ENCODE measurements around the gene RAB17. TPM values are rescaled to one million over a fixed set of nuclear protein-coding genes. Genes with fewer than 3 reads are reported as not detected.

The RAB17 gene
- total RNA-seq, 1 donor from 2014 or later, result 60.1 TPM

DNA sequence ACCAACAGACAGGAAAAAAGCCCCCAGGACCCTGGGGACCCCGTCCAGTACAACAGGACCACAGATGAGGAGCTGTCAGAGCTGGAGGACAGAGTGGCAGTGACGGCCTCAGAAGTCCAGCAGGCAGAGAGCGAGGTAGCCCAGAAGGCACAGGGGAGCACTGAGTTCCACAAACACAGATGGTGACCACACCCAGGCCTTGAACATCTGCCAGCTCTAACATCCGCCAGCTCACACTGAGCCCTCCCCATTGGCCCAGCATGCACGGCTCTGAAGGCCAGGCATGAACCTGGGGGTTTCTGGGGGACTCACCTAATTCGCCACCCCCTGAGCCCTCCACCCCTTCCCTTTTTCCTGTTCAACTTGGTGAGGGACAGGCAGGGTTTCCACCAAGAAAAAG lies 49.7 kb downstream of the RAB17 start:
- ATAC-seq, result peak; percentile 31 to 39
- peak overlapping the region; percentile 36 for H3K27ac ChIP-seq
- intact Hi-C loops (cut with DNase I), result no loop called here
- H3K27me3 ChIP-seq (ENCODE audit: low read depth), result no peaks in the 10 kb centered on the region
- no peak overlapping the region for H3K4me3 ChIP-seq
- DNase-seq, result no peak
- peaks cover 47% of the 10 kb centered on the region for H3K36me3 ChIP-seq
- peaks cover 21% of the 10 kb centered on the region for H3K4me1 ChIP-seq
- no peaks in the 10 kb centered on the region for H3K9me3 ChIP-seq
- no peak for TF ChIP-seq CTCF (IDR thresholded peaks at IDR 0.05)

DNA sequence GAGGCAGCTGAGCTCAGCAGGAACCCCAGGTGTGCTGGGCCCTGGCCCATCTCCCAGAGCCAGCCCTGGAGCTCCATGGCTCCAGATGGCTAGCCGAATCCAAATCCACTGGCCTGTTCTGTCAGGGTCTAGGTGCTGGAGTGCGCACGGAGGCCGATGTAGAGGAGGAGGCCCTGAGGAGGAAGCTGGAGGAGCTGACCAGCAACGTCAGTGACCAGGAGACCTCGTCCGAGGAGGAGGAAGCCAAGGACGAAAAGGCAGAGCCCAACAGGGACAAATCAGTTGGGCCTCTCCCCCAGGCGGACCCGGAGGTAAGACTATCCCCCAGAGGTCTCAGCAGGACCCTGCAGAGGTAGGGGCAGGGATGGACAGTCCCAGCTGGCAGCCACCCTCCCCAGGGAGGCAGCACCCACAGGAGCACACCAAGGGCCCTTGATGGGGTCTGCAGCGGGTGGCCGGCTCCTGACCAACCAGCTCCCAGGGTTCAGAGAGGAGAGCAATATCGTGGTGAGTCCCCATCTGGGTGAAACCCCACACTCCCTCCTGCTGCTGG lies 50.2 kb downstream of the RAB17 start:
- DNase-seq (no peak), ATAC-seq (peak in 1 of 2 donors; percentile 33)
- peaks cover 21% of the 10 kb centered on the region for H3K4me1 ChIP-seq
- no peak overlapping the region for H3K27ac ChIP-seq
- no peak overlapping the region for H3K4me3 ChIP-seq
- no peaks in the 10 kb centered on the region for H3K9me3 ChIP-seq
- peaks cover 43% of the 10 kb centered on the region for H3K36me3 ChIP-seq
- intact Hi-C loops (cut with DNase I), result no loop called here
- no peaks in the 10 kb centered on the region for H3K27me3 ChIP-seq (ENCODE audit: low read depth)
- TF ChIP-seq CTCF (IDR thresholded peaks at IDR 0.05), result no peak

DNA sequence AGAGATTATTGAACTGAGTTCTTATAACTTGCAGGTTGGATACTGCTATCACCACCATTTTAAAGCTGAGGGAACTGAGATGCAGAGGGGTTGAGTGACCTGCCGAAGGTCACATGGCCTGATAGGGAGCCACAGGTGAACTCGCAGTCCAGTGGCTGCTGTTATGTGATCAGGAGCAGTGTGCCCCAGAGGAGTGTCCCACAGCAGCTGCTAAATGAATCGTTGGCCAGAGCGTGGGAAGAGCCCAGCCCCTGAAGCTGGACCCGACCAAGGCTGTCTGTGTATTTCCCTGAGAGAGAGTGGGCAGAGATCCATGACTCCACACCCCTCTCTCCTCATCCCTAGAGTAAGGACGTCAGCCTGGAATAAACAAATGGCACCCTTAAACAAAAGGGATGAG lies 50.9 kb downstream of the RAB17 start:
- Histone ChIP-seq H3K4me3 (no peak overlapping the region), H3K4me1 (peaks cover 21% of the 10 kb centered on the region), H3K27ac (no peak overlapping the region), H3K27me3 (ENCODE audit: low read depth) (no peaks in the 10 kb centered on the region), H3K36me3 (peaks cover 48% of the 10 kb centered on the region), H3K9me3 (no peaks in the 10 kb centered on the region)
- intact Hi-C loops (cut with DNase I), result no loop called here
- ATAC-seq, result no peak
- no peak for TF ChIP-seq CTCF (IDR thresholded peaks at IDR 0.05)
- DNase-seq, result no peak

DNA sequence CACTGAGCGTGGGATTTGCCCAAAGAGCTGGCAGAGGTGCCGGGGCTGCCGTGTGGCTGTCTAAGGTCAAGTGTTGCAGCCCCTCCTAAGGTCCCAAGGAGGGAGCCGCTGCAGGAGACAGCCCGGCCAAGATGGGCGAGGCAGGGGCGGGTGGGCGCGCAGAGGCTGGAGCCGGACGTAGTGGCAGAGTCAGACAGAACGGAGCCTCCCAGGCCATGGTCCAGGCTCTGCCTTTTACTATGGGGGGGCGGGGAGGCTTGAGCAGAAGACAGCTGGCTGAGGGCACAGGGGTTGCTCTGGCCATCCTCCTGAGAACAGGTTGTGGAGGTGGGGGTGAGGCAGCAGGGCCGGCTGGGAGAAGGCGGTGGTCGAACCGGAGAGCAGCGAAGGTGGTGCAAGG lies 51.6 kb downstream of the RAB17 start:
- TF ChIP-seq CTCF (IDR thresholded peaks at IDR 0.05), result no peak
- Histone ChIP-seq H3K36me3 (peaks cover 56% of the 10 kb centered on the region), H3K4me3 (no peak overlapping the region), H3K27me3 (ENCODE audit: low read depth) (no peaks in the 10 kb centered on the region), H3K4me1 (peaks cover 21% of the 10 kb centered on the region), H3K9me3 (no peaks in the 10 kb centered on the region), H3K27ac (no peak overlapping the region)
- no peak for ATAC-seq
- intact Hi-C loops (cut with DNase I), result no loop called here
- DNase-seq, result no peak

GRCh38 chr2:237538001-237538720 lies 52.4 kb downstream of the RAB17 start:
- Histone ChIP-seq H3K27me3 (ENCODE audit: low read depth) (no peaks in the 10 kb centered on the region), H3K4me1 (peaks cover 21% of the 10 kb centered on the region), H3K27ac (no peak overlapping the region), H3K36me3 (peaks cover 61% of the 10 kb centered on the region), H3K4me3 (no peak overlapping the region), H3K9me3 (no peaks in the 10 kb centered on the region)
- DNase-seq (no peak), ATAC-seq (no peak)
- intact Hi-C loops (cut with DNase I), result no loop called here
- TF ChIP-seq CTCF (IDR thresholded peaks at IDR 0.05), result no peak

Measured in lower lobe of right lung (tissue), 2 donors.